Activated CD8-positive, alpha-beta T cell treated with anti-CD3 and anti-CD28 coated beads for 36 hours (primary cell): ENCODE data around the gene PLEKHG3. TPM values are rescaled to one million over a fixed set of nuclear protein-coding genes. Genes with fewer than 3 reads are reported as not detected.

Experiments
- ATAC-seq: fragments of 200-7000 bp; cut with Tn5 transposase; one replicate; pipeline ENCODE4 v1.10.0; 2021; ENCODE audit warnings: mild to moderate bottlenecking, moderate library complexity
- CTCF ChIA-PET: fragments of 350-600 bp; sonication (Branson Sonifier 250); formaldehyde crosslinking; loops from one replicate; lab custom pipeline; 2021; ENCODE audit warnings: antibody characterized with exemption; lab: Charles Lee
- POLR2A ChIA-PET: fragments of 350-600 bp; sonication (Branson Sonifier 250); formaldehyde crosslinking; loops from one replicate; lab custom pipeline; 2021; ENCODE audit warnings: antibody characterized with exemption; lab: Charles Lee
- DNase-seq: peaks from one replicate; pipeline ENCODE4 v3.0.0-alpha.2; 2020
- H3K27ac Mint-ChIP-seq: one replicate; pipeline ENCODE4 v1.8.0; 2021; ENCODE audit warnings: mild to moderate bottlenecking, mixed read lengths
- H3K27me3 Mint-ChIP-seq: one replicate; pipeline ENCODE4 v1.8.0; 2021; ENCODE audit warnings: mixed read lengths
- H3K36me3 Mint-ChIP-seq: one replicate; pipeline ENCODE4 v1.8.0; 2021; ENCODE audit warnings: low read depth, mixed read lengths
- H3K4me1 Mint-ChIP-seq: one replicate; pipeline ENCODE4 v1.8.0; 2021; ENCODE audit warnings: low read depth, mixed read lengths
- H3K4me3 Mint-ChIP-seq: one replicate; pipeline ENCODE4 v1.8.0; 2021; ENCODE audit warnings: mild to moderate bottlenecking, moderate library complexity, mixed read lengths
- H3K9me3 Mint-ChIP-seq: one replicate; pipeline ENCODE4 v1.8.0; 2021; ENCODE audit warnings: mixed read lengths
- CTCF ChIP-seq: fragments of 200-600 bp; IDR thresholded peaks from one replicate; pipeline ENCODE4 v1.8.0; 2022; ENCODE audit warnings: antibody characterized with exemption, mild to moderate bottlenecking
- intact Hi-C: fragments of 100-400 bp; cut with micrococcal nuclease; formaldehyde crosslinking; loops from one replicate; pipeline ENCODE4 v1.10.0; 2022
- total RNA-seq, 2 experiments: library from RNA; stranded (reverse); gene quantifications; one replicate each; pipeline ENCODE4 v1.2.3, GENCODE V29; 2021

Gene PLEKHG3
- total RNA-seq, 2 experiments from 2014 or later: 2.7 to 2.8 TPM

GRCh38 chr14:64727551-64728071, 23.4 kb downstream of the PLEKHG3 start:
- no peak overlapping the region for H3K27ac Mint-ChIP-seq

GRCh38 chr14:64728106-64728505, 23.9 kb downstream of the PLEKHG3 start:
- TF ChIP-seq CTCF: no peak
- Mint-ChIP-seq H3K9me3 (no peaks in the 10 kb centered on the region), H3K27me3 (no peaks in the 10 kb centered on the region), H3K27ac (no peak overlapping the region), H3K4me1 (peaks cover 11% of the 10 kb centered on the region), H3K36me3 (no peaks in the 10 kb centered on the region), H3K4me3 (no peak overlapping the region)
- ATAC-seq (no peak), DNase-seq (no peak)
- CTCF ChIA-PET: no interaction called here
- intact Hi-C loops: no loop called here
- POLR2A ChIA-PET: interaction anchor here (0.7 kb wide), 1 partner anchor 27 kb away, joined by 3 read pairs; no protein-coding TSS in a partner anchor

More at GRCh38 chr14:64727551-64728071, 23.4 kb downstream of the PLEKHG3 start:
- no peaks in the 10 kb centered on the region for H3K9me3 Mint-ChIP-seq
- H3K4me3 Mint-ChIP-seq: no peak overlapping the region
- ChIA-PET CTCF (no interaction called here), POLR2A (no interaction called here)
- no peak for TF ChIP-seq CTCF
- DNase-seq: no peak
- ATAC-seq: no peak
- intact Hi-C loops: no loop called here
- peaks cover 16% of the 10 kb centered on the region for H3K4me1 Mint-ChIP-seq
- no peaks in the 10 kb centered on the region for H3K27me3 Mint-ChIP-seq
- H3K36me3 Mint-ChIP-seq: no peaks in the 10 kb centered on the region

GRCh38 chr14:64728856-64729255, 24.6 kb downstream of the PLEKHG3 start:
- no peak overlapping the region for H3K27ac Mint-ChIP-seq
- POLR2A ChIA-PET: interaction anchor here (0.7 kb wide), 1 partner anchor 28 kb away, joined by 3 read pairs; no protein-coding TSS in a partner anchor

GRCh38 chr14:64729386-64730060, 25.3 kb downstream of the PLEKHG3 start:
- Mint-ChIP-seq H3K4me1 (peaks cover 5% of the 10 kb centered on the region), H3K27me3 (no peaks in the 10 kb centered on the region), H3K27ac (no peak overlapping the region), H3K9me3 (no peaks in the 10 kb centered on the region), H3K36me3 (no peaks in the 10 kb centered on the region), H3K4me3 (no peak overlapping the region)
- ChIA-PET POLR2A (no interaction called here), CTCF (no interaction called here)
- DNase-seq (no peak), ATAC-seq (no peak)
- intact Hi-C loops: no loop called here
- TF ChIP-seq CTCF: no peak

More at GRCh38 chr14:64728856-64729255, 24.6 kb downstream of the PLEKHG3 start:
- Mint-ChIP-seq H3K9me3 (no peaks in the 10 kb centered on the region), H3K4me3 (no peak overlapping the region), H3K27me3 (no peaks in the 10 kb centered on the region), H3K36me3 (no peaks in the 10 kb centered on the region), H3K4me1 (peaks cover 7% of the 10 kb centered on the region)
- DNase-seq: no peak
- intact Hi-C loops: no loop called here
- no peak for TF ChIP-seq CTCF
- no peak for ATAC-seq
- CTCF ChIA-PET: no interaction called here

- ATAC-seq (no peak), DNase-seq (no peak)
- Mint-ChIP-seq H3K9me3 (no peaks in the 10 kb centered on the region), H3K36me3 (no peaks in the 10 kb centered on the region), H3K4me3 (no peak overlapping the region), H3K27ac (no peak overlapping the region), H3K27me3 (no peaks in the 10 kb centered on the region), H3K4me1 (peaks cover 4% of the 10 kb centered on the region)
- no peak for TF ChIP-seq CTCF
- intact Hi-C loops: no loop called here
- ChIA-PET POLR2A (no interaction called here), CTCF (no interaction called here)
Measured at GRCh38 chr14:64730061-64730440, 25.8 kb downstream of the PLEKHG3 start.
